ENCODE results near the gene ZNF536. TPM values are rescaled to one million over a fixed set of nuclear protein-coding genes. Genes with fewer than 3 reads are reported as not detected.
"Not testable (repeated sequence)": the region's sequence is repeated elsewhere in the genome, so short reads cannot be mapped to it uniquely, and the experiment has no call there.

ZNF536 gene
- polyA plus RNA-seq, 4 donors = 3.0 to 4.1 (median 3.3) TPM

GRCh38 chr19:30442674-30443073 lies 70.5 kb downstream of the ZNF536 start:
- no peak for DNase-seq (ENCODE audit: low read depth in 4 of 4, low spot score in 3 of 4)

DNA sequence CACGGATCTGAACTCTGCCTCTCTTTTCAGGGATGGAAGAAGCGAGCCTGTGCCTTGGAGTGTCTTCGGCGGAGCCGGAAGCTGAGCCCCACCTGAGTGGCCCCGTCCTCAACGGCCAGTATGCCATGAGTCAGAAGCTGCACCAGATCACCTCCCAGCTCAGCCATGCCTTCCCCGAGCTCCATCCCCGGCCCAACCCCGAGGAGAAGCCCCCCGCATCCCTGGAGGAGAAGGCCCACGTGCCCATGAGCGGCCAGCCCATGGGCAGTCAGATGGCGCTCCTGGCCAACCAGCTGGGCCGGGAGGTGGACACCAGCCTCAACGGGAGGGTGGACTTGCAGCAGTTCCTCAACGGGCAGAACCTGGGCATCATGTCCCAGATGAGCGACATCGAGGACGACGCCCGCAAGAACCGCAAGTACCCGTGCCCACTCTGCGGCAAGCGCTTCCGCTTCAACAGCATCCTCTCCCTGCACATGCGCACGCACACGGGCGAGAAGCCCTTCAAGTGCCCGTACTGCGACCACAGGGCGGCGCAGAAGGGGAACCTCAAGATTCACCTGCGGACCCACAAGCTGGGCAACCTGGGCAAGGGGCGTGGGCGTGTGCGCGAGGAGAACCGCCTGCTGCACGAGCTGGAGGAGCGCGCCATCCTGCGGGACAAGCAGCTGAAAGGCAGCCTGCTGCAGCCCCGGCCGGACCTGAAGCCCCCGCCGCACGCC lies 71.5 kb downstream of the ZNF536 start:
- no peak for DNase-seq (ENCODE audit: low read depth in 4 of 4, low spot score in 3 of 4)

GRCh38 chr19:30444253-30444671 lies 72.1 kb downstream of the ZNF536 start:
- no peak for DNase-seq (ENCODE audit: low read depth in 4 of 4, low spot score in 3 of 4)

- no peak for DNase-seq (ENCODE audit: low read depth in 4 of 4, low spot score in 3 of 4)
These were observed 72.6 kb downstream of the ZNF536 start for GRCh38 chr19:30444686-30445232.

DNA sequence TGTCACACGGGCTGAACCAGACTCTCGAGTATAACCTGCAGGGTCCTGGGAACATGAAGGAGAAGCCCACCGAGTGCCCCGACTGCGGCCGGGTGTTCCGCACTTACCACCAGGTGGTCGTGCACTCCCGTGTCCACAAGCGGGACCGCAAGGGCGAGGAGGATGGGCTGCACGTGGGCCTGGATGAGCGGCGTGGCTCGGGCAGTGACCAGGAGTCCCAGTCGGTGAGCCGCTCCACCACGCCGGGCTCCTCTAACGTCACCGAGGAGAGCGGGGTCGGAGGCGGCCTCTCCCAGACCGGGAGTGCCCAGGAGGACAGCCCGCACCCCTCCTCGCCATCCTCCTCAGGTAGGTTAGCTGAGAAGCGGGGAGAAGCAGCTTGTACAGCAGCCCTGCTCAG lies 73.2 kb downstream of the ZNF536 start:
- no peak for DNase-seq (ENCODE audit: low read depth in 4 of 4, low spot score in 3 of 4)

DNA sequence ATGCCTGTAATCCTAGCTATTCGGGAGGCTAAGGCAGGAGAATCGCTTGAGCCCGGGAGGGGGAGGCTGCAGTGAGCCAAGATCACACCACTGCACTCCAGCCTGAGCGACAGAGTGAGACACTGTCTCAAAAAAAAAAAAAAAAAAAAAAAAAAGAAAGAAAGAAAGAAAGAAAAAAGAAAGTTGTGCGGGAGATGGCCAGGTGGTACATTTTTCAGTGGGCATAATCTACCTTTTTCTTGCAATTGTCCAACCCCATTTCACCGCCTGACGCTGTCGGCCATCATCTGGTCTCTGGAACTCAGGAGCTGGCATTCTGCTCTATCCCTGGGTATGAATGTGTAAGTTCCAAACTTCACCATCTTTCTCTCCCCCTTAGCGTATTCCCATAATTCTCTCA lies 73.9 kb downstream of the ZNF536 start:
- DNase-seq (ENCODE audit: low read depth in 4 of 4, low spot score in 3 of 4) = not testable (repeated sequence)

- DNase-seq (ENCODE audit: low read depth in 4 of 4, low spot score in 3 of 4) = no peak
These were observed 74.8 kb downstream of the ZNF536 start for GRCh38 chr19:30446850-30447552.

DNA sequence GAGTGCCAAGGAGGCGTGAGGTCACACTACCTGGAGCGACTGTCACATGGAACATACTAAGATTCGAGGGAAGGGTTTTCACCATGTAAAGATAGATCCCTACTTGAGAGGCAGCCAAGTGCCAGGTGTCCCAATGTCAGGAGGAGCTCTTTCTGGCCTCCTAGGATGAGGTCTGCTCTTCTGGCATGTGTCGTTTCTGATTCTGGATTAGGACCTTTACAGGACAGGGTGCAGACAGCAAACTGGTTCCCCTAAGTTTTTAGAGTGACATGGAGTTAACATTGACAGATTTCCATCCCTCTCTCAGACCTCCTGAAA lies 75.3 kb downstream of the ZNF536 start:
- no peak for DNase-seq (ENCODE audit: low read depth in 4 of 4, low spot score in 3 of 4)

- no peak for DNase-seq (ENCODE audit: low read depth in 4 of 4, low spot score in 3 of 4)
These were observed 76.3 kb downstream of the ZNF536 start for GRCh38 chr19:30448386-30449077.

DNA sequence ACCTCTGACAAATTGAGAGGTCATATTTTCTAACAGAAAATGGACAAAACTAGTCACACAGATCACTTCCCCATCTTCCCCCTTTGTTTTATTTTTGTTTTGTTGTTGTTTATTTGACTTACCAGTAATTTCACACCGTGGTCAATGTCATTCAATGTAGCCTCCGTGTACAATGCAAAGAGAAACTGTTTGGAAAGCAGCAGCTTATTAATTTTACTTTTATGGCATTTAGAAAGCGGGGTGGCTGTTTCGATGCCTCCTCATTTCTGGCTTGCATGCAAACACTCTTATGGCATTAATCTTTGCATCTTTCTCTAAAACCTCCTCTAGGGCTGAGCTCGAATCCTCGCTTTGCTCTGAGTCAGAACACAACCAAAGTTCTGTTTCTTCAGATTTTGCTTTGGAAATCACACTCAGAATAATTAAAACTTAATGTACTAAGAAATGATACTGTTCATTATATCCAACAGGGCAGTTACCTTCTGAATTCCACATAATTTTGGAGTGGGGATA lies 77.0 kb downstream of the ZNF536 start:
- no peak for DNase-seq (ENCODE audit: low read depth in 4 of 4, low spot score in 3 of 4)

- DNase-seq (ENCODE audit: low read depth in 4 of 4, low spot score in 3 of 4) = no peak
These were observed 77.5 kb downstream of the ZNF536 start for GRCh38 chr19:30449673-30450072.

GRCh38 chr19:30450100-30450499 lies 77.9 kb downstream of the ZNF536 start:
- peak; percentile 37 to 57 (median 47) for DNase-seq (ENCODE audit: low read depth in 4 of 4, low spot score in 3 of 4)

GRCh38 chr19:30450835-30451321 lies 78.7 kb downstream of the ZNF536 start:
- no peak for DNase-seq (ENCODE audit: low read depth in 4 of 4, low spot score in 3 of 4)

DNA sequence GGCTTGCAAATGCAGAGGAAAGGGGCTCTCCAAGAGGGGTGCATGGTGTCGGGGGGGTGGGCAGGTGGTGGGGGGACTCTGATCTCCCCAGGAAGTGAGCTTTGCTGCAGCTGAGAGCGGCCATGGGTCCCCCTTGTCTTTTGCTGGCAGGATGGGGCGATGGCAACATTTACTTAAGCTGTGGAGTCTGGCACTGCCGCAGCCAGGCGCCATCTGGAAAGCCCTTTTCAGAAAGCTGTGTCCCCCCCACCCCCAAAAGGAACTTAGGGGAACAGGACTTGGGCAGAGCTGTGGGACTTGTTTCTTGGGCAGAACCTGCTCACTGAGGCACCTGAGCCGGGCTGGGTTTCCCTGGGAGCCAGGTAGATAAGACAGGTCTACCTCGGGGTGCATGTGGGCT lies 80.7 kb downstream of the ZNF536 start:
- no peak for DNase-seq (ENCODE audit: low read depth in 4 of 4, low spot score in 3 of 4)

DNA sequence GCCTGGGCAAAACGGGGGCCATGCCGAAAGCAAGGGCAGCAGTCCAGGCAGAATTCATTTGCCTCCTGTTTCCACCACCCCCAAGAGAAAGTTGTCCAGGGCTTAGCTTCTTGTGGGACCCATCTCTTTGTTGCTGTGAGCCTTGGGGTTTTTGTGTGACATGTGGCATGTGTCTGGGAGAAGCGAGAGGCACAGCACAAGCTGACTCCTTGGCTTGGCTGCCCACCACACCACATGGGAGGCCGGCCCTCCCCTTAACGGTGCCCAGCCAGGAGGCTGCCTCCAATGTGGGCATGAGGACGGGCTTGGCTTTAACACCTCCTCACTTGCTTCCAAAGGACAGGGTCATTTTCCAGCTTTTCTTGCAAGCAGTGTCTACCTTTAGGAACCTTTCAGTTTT lies 81.6 kb downstream of the ZNF536 start:
- DNase-seq (ENCODE audit: low read depth in 4 of 4, low spot score in 3 of 4) = no peak

GRCh38 chr19:30455881-30456280 lies 83.7 kb downstream of the ZNF536 start:
- DNase-seq (ENCODE audit: low read depth in 4 of 4, low spot score in 3 of 4) = no peak

DNA sequence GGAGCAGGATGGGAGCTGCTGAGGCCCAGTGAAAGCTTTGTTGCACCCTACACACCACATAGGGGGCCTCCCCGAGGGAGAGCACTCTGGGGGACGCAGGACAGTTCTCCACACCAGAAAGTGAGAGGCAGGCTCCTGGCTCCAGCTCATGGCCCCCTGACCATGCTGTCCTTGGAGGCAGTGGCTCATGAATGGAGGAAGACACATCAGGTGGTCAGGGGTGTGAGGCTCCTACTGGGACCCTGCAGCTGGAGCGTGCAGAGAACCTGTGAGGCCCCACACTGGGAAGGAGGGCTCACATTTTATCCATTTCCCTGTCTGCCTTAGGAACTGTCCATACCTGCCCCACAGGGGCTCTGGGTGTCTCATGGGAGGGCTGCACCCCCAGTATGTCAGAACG lies 85.3 kb downstream of the ZNF536 start:
- no peak for DNase-seq (ENCODE audit: low read depth in 4 of 4, low spot score in 3 of 4)

- no peak for DNase-seq (ENCODE audit: low read depth in 4 of 4, low spot score in 3 of 4)
These were observed 87.7 kb downstream of the ZNF536 start for GRCh38 chr19:30459859-30460258.

DNA sequence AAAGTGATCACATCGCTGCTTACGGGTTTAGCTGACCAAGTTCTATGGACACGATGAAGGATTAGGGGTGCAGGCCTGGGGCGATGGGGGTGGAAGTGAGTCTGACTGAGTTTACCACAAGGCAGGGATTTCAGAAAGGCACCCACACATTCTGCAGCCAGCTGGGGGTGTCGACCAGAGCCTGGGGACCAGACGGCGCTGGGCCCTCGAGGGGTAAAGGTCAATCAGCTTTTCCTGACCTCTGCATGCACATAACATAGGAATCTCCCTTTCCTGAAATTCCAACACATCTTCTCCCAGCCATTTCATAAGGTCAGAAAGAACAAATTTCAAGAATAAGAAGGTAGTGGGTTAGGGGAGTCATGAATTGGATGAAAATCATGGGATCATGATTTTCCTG lies 92.0 kb downstream of the ZNF536 start:
- DNase-seq (ENCODE audit: low read depth in 4 of 4, low spot score in 3 of 4) = no peak

- DNase-seq (ENCODE audit: low read depth in 4 of 4, low spot score in 3 of 4) = not testable (repeated sequence)
These were observed 94.4 kb downstream of the ZNF536 start for GRCh38 chr19:30466598-30466997.

DNA sequence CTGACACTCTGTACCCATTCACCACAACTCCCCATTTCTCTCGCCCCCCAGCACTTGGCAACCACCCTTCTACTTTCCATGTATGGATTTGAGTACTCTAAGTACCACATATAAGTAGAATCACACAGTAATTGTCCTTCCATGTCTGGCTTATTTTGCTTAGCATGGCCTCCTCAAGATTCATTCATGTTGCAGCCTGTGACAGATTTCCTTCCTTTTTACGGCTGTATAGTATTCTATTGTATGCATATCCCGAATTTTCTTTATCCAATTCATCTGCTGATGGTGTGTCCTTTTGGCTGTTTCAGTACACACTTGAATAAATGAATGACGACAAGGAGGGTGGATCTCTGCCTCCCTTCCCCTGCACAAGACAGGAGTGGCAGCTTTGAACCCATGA lies 95.1 kb downstream of the ZNF536 start:
- no peak for DNase-seq (ENCODE audit: low read depth in 4 of 4, low spot score in 3 of 4)

All from right renal pelvis (tissue), 4 donors.